ENCODE measurements around the gene SEL1L3. TPM values are rescaled to one million over a fixed set of nuclear protein-coding genes. Genes with fewer than 3 reads are reported as not detected.

Gene SEL1L3
- total RNA-seq, 1 donor from 2014 or later: 13.3 TPM

DNA sequence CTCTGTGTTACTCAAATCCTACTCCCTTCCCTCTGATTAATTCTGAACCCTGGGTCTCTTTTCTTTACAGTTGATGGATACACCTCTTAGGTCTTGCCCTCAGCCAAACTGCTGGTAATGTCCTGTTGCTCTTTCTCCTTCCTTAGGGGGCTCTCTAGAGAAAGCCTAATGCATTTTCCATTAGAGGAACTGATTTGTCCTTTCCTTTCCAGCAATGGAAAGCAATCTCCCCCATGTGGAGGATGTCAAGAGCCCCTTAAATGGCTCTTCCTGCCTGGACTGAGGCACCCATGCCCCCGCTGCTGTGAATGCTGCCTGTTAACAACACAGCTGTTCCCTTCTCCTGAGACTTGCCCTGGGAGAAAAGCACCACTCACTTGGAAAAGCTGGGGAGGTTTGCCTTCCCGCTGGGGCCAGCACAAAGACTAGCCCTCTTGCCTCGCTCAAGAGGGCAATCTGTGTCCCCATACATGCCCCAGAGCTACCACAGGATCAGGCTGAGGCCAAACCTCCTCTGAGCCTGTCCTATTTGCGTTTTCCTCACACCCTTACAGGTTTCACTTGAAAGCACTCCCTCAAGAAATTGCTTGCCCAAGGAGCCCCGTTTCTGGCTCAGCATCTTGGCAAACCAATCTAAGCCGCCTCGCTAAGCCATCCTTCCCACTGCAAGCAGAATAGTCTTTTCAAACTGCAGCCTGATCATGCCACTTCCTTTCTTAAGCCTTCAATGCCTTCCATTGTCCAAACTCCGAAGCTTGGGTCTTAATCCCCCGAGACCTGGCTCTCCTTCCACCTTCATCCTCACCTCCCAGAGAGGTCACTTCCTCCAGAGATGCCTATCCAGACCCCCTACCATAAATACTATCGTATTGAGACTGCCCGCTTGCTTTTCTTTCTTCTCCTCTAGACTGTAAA is 28.0 kb upstream of the SEL1L3 start:
- Histone ChIP-seq H3K4me3 (no peak overlapping the region), H3K4me1 (no peaks in the 10 kb centered on the region), H3K27ac (no peak overlapping the region), H3K27me3 (no peaks in the 10 kb centered on the region), H3K36me3 (no peaks in the 10 kb centered on the region), H3K9me3 (no peaks in the 10 kb centered on the region)
- TF ChIP-seq, protein P1, sequence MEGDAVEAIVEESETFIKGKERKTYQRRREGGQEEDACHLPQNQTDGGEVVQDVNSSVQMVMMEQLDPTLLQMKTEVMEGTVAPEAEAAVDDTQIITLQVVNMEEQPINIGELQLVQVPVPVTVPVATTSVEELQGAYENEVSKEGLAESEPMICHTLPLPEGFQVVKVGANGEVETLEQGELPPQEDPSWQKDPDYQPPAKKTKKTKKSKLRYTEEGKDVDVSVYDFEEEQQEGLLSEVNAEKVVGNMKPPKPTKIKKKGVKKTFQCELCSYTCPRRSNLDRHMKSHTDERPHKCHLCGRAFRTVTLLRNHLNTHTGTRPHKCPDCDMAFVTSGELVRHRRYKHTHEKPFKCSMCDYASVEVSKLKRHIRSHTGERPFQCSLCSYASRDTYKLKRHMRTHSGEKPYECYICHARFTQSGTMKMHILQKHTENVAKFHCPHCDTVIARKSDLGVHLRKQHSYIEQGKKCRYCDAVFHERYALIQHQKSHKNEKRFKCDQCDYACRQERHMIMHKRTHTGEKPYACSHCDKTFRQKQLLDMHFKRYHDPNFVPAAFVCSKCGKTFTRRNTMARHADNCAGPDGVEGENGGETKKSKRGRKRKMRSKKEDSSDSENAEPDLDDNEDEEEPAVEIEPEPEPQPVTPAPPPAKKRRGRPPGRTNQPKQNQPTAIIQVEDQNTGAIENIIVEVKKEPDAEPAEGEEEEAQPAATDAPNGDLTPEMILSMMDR (IDR thresholded peaks at IDR 0.05): no peak
- DNase-seq (ENCODE audit: low spot score in 2 of 2): no peak
- intact Hi-C loops (cut with DNase I): no loop called here

DNA sequence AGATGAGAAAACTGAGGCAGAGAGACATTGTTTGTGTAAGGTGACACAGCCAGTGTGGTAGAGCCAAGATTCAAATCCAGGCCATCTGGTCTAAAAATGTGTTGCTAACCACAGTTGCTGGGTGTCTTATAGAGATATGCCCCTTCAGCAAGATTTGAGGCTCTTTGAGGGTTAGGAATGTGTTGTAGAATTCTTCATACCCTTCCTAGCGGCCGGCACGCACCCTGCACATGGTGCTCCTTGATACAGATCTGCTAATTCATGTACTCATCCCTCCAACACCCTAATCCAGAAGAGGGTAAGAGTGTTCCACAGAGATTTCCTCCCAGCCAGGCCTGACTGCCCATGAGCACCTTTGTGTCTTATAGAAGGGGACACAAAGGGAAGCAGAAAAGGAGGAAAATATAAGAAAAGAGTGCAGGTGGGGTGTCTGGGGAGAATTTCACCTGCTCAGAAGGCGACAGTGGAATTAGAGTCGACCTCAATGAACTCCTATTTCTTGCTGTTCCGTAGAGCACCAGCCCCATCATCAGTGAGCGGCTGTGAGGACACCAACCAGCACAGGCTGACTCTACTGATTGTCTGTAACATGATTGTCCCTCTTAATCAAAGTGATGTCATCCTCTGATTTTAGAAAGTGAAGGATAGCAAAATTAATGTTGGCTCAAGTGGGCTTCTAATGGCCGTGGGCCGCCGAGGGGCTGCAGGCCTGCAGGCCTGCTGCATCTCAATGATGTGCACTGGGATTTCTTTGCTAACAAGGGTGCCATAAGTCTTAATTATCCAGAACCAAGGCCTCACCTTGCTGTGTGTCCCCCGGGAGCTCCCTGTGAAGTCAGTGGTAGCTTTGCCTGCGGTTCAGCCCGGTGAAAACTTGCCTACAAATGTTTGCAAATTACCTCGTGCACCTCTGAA is 27.1 kb upstream of the SEL1L3 start:
- no peak for DNase-seq (ENCODE audit: low spot score in 2 of 2)
- Histone ChIP-seq H3K4me1 (no peaks in the 10 kb centered on the region), H3K9me3 (no peaks in the 10 kb centered on the region), H3K27ac (no peak overlapping the region), H3K36me3 (no peaks in the 10 kb centered on the region), H3K27me3 (no peaks in the 10 kb centered on the region), H3K4me3 (no peak overlapping the region)
- TF ChIP-seq, protein P1 (IDR thresholded peaks at IDR 0.05): no peak
- intact Hi-C loops (cut with DNase I): no loop called here

DNA sequence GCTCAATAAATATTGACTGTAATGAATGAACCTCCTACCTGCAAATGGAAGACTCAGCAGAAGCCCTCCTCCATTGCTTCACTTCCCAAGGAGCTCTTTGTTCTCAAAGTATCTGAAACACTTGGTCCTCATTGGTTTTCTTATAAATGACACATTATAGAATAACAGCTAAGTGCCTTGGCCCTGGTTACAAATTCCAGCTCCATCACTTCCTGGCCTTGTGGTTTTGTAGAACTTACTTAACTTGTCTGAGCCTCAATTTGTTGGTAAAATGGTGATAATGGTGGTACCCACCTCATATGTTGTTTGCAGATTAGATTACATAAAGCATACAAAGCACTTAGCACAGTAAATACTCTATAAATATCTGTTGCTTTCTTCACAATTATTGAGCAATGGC is 26.0 kb upstream of the SEL1L3 start:
- Histone ChIP-seq H3K4me1 (no peaks in the 10 kb centered on the region), H3K27ac (no peak overlapping the region), H3K36me3 (no peaks in the 10 kb centered on the region), H3K27me3 (no peaks in the 10 kb centered on the region), H3K4me3 (no peak overlapping the region), H3K9me3 (no peaks in the 10 kb centered on the region)
- DNase-seq (ENCODE audit: low spot score in 2 of 2): no peak
- TF ChIP-seq, protein P1 (IDR thresholded peaks at IDR 0.05): no peak
- intact Hi-C loops (cut with DNase I): no loop called here

DNA sequence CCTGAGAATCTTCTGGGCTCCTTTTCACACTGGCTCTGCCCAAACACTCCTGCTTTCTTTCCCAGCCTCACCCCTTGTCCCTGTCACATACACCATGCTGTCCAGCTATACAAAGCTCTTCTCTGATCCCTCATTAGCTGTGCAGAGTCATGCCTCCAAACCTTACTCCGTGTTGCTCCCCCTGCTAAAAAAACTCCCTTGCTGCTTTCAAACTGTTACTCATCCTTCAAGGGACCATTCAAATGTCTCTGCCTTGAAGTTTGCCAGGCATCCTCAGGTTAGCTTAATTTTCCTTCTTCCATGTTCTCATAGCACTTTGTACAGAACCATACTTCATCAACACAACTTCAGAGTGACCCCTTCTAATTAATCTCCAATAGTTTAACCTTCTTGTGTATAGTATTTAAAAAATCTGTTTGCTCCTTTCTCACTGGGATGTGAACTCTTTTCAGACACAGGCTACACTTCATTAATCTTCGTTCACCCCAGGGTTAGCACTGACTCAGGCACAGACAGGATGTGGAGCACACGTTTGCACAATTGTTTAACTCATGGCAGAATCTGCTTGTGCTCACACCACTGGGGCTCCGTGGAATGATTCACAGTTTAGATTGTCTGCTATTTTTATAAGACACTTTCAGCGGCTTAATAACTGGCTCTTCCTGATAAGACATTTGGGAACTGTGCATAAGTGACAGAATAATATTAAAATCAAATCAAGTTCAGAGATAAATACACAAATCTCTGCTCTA is 21.4 kb upstream of the SEL1L3 start:
- intact Hi-C loops (cut with DNase I): no loop called here
- TF ChIP-seq, protein P1 (IDR thresholded peaks at IDR 0.05): no peak
- no peak for DNase-seq (ENCODE audit: low spot score in 2 of 2)
- Histone ChIP-seq H3K4me3 (no peak overlapping the region), H3K4me1 (no peaks in the 10 kb centered on the region), H3K27me3 (no peaks in the 10 kb centered on the region), H3K36me3 (no peaks in the 10 kb centered on the region), H3K27ac (no peak overlapping the region), H3K9me3 (no peaks in the 10 kb centered on the region)

DNA sequence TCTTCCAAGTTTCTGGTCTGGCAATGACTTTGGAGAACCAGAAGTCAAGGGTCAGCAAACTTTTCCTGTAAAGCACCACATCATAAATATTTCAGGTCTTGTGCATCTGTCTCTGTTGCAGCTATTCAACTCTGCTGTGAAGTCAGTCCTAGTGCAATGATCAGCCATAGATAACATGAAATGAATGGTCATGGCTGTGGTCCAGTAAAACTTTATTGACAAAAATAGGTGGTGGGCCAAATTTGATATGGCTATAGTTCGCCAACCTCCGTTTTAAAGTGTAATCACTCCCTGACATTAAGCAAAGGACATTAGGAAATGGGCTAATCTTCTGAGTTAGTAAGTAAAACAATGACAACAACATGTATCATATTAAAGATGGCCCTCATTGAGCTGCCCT is 20.8 kb upstream of the SEL1L3 start:
- intact Hi-C loops (cut with DNase I): no loop called here
- no peak for DNase-seq (ENCODE audit: low spot score in 2 of 2)
- H3K9me3 ChIP-seq: no peaks in the 10 kb centered on the region
- no peak overlapping the region for H3K27ac ChIP-seq
- no peak overlapping the region for H3K4me3 ChIP-seq
- no peaks in the 10 kb centered on the region for H3K36me3 ChIP-seq
- no peaks in the 10 kb centered on the region for H3K27me3 ChIP-seq
- no peaks in the 10 kb centered on the region for H3K4me1 ChIP-seq
- TF ChIP-seq, protein P1 (IDR thresholded peaks at IDR 0.05): no peak

Measured in ascending aorta (tissue), 2 donors.